Muscle of arm (tissue), 14 donors: Measurements from ENCODE around the gene ZNF518B. TPM values are rescaled to one million over a fixed set of nuclear protein-coding genes. Genes with fewer than 3 reads are reported as not detected.

Experiments used
- DNase-seq: peaks from one replicate; pipeline ENCODE4 v3.0.0-alpha.2; 2013
- long read RNA-seq, 11 donors: transcript quantifications; one replicate each; lab custom pipeline, GENCODE V29; 2026
- polyA plus RNA-seq, 12 donors: library from polyadenylated mRNA; unstranded; fragments of 120-200 nt; gene quantifications; one replicate each; pipeline ENCODE4 v1.2.1, GENCODE V29; 2013; ENCODE audit not compliant: insufficient read length in 12 of 12

Gene ZNF518B
- 10 to 100 TPM in 11 of 12 donors, not detected in 1; 13.6 to 24.1 (median 16.9) TPM for polyA plus RNA-seq
- long read RNA-seq, donor 1, full-length matches to known transcripts, result 8 of 8 reads
- long read RNA-seq, donor 1, partial matches to known transcripts, result 0 of 8 reads
- long read RNA-seq, donor 1, other reads (novel, unspliced or antisense), result 0 of 8 reads
- long read RNA-seq, donor 2, full-length matches to known transcripts, result 7 of 7 reads
- long read RNA-seq, donor 2, partial matches to known transcripts, result 0 of 7 reads
- long read RNA-seq, donor 2, other reads (novel, unspliced or antisense), result 0 of 7 reads
- long read RNA-seq, donor 3, full-length matches to known transcripts, result 3 of 3 reads
- long read RNA-seq, donor 3, partial matches to known transcripts, result 0 of 3 reads
- long read RNA-seq, donor 3, other reads (novel, unspliced or antisense), result 0 of 3 reads
- long read RNA-seq, donor 4, full-length matches to known transcripts, result 3 of 3 reads
- long read RNA-seq, donor 4, partial matches to known transcripts, result 0 of 3 reads
- long read RNA-seq, donor 4, other reads (novel, unspliced or antisense), result 0 of 3 reads
- long read RNA-seq, donor 5, full-length matches to known transcripts, result 10 of 10 reads
- long read RNA-seq, donor 5, partial matches to known transcripts, result 0 of 10 reads
- long read RNA-seq, donor 5, other reads (novel, unspliced or antisense), result 0 of 10 reads
- long read RNA-seq, donor 6, partial matches to known transcripts, result 0 of 1 reads
- long read RNA-seq, donor 6, other reads (novel, unspliced or antisense), result 0 of 1 reads
- long read RNA-seq, donor 7, result 0 reads
- long read RNA-seq, donor 8, full-length matches to known transcripts, result 4 of 4 reads
- long read RNA-seq, donor 8, partial matches to known transcripts, result 0 of 4 reads
- long read RNA-seq, donor 8, other reads (novel, unspliced or antisense), result 0 of 4 reads
- long read RNA-seq, donor 9, full-length matches to known transcripts, result 3 of 3 reads
- long read RNA-seq, donor 9, partial matches to known transcripts, result 0 of 3 reads
- long read RNA-seq, donor 9, other reads (novel, unspliced or antisense), result 0 of 3 reads
- long read RNA-seq, donor 10, full-length matches to known transcripts, result 4 of 4 reads
- long read RNA-seq, donor 10, partial matches to known transcripts, result 0 of 4 reads
- long read RNA-seq, donor 10, other reads (novel, unspliced or antisense), result 0 of 4 reads
- long read RNA-seq, donor 11, full-length matches to known transcripts, result 8 of 8 reads
- long read RNA-seq, donor 11, partial matches to known transcripts, result 0 of 8 reads
- long read RNA-seq, donor 11, other reads (novel, unspliced or antisense), result 0 of 8 reads

DNA sequence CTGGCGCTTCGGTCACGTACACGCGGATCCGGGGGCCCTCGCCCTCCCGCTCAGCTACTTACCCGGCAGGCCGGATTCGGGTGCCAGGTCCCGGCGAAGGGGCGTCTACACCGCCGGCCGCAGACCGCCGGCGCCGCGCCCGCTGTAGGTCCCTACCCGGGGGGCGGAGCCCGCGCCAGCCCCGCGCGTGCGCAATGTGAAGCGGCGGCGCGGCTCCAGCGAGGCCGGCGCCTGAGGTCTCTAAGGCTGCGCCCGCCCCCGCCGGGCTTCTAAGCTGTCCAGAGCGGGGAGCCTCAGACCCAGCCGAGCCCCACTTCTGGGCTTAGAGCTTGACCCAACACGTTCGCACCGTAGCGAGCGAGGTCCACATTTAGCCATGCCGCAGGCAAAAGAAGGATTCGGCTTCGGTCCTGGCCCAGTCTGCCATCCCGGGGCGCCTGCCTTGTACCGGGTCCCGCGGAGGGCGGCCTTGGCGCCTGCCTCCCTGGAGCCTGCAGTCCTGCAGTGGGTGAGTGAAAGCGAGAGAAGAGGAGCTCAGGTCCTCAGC lies at the start of gene ZNF518B:
Gene ZNF518B, minus strand, starts transcription at position 172 of the 547 bp plus-strand sequence. CDS start 11,098 bp downstream, outside the sequence.
- DNase-seq, result peak; percentile 72

GRCh38 chr4:10506077-10506476 lies 48.9 kb upstream of the ZNF518B start:
- no peak for DNase-seq

- peak; percentile 24 for DNase-seq
These were observed 47.4 kb upstream of the ZNF518B start for GRCh38 chr4:10504570-10505179.

- no peak for DNase-seq
These were observed 45.5 kb upstream of the ZNF518B start for GRCh38 chr4:10502717-10503116.

DNA sequence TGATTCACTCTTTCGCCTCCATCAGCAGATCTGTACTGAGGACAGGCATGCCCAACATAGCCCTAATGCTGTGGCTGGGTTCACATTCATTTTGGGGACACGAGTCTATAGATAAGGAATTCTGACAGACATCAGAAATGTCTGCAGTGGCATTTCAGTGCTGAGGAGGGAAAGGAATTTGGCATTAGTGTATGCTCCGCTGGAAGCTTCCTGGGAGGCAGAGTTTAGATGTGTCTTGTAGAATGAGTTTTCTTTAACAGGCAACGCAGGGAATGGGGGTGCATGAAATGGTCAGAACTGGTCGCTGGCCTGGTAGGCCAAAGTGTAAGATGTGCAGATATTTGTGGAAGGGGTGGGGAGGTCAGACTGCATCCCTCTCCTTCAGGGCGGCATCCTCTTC lies 43.5 kb upstream of the ZNF518B start:
- no peak for DNase-seq

- no peak for DNase-seq
These were observed 39.0 kb upstream of the ZNF518B start for GRCh38 chr4:10496200-10496599.

DNA sequence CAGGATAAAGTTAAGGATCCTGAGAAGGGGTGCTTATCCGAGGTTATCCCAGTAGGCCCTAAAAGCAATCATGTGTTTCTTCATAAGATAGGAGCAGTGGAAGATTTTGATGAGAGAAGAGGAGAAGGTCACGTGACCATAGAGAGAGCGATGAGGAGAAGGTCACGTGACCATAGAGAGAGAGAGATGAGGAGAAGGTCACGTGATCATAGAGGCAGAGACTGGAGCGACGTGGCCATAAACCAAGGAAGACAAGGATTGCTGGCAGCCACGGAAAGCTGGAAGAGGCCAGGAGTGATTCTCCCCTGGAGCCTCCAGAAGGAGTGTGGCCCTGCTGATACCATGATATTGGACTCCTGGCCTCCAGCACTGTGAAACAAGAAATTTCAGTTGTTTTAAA lies 38.4 kb upstream of the ZNF518B start:
- DNase-seq, result no peak

DNA sequence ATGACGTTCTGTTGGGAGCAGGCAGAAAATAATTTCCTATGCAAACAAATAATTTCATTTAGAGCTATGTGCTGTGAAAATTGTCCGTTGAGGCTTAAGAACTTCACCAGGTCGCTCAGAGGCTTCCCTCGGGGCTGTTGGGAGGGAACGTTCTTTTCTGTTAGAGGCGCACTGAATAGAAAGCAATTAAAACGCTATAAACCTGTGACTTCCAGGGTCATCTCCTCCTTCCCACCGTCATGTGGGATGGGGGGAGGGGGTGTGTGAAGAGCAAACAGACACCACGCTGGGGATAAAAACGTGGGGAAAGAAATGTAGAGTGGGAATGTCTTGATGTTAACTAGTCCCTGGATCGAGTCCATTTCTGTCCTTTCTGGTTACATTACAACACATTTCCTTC lies 35.2 kb upstream of the ZNF518B start:
- no peak for DNase-seq

DNA sequence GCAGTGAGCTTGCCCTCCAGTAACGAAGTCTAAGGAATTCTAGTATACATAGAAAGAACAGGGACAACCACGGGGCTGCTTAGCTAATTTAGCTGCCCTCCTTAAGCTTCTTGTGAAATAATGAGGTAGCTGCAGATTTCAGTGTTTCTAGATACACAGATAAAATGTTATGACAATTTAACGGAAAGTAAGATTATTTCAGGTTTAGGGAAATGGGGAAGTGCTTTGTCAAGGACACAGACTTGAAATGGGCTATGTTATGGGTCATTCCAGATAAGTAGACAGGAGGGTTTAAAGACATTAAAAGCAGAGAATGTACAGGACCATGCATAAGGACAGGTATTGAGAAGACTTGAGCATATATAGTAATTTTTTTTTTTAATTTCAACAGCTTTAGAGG lies 34.2 kb upstream of the ZNF518B start:
- no peak for DNase-seq

GRCh38 chr4:10490996-10491395 lies 33.8 kb upstream of the ZNF518B start:
- no peak for DNase-seq

- no peak for DNase-seq
These were observed 25.7 kb upstream of the ZNF518B start for GRCh38 chr4:10482913-10483312.

DNA sequence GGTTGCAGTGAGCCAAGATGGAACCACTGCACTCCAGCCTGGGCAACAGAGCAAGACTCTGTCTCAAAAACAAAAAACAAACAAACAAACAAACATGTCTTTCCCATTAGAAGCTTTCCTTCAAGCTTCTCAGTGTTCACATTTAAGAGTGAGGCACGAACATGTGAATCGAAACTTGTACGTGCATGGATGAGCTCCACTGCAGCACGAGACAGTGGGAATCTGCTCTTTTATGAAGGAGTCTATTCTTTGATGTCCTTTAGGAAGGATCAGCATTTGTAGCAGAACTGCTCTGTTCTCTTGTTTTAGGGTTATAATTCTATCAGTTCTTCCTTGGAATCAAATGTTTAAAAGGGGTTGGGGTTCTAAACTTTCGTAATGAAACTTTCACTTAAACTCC lies 23.4 kb upstream of the ZNF518B start:
- DNase-seq, result no peak

DNA sequence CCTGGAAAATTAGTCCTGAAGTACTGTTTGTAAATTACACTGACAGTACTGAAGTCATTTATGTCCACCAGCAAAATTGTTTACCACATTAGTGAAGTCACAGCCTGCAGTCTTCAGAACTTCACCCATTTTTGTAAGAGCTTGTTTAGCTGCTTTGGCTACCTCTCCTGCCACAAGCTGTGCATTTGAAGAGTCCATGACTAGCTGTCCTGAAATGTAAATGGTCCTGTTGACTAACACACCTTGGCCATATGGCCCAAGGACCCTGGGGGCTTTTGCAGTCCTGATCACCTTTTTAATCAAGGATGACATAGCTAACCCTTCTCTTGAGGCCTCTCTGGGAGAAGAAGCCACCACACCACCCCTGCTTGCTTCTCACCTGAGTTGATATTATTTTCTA lies 21.4 kb upstream of the ZNF518B start:
- DNase-seq, result no peak

GRCh38 chr4:10470505-10470904 lies 13.3 kb upstream of the ZNF518B start:
- no peak for DNase-seq

DNA sequence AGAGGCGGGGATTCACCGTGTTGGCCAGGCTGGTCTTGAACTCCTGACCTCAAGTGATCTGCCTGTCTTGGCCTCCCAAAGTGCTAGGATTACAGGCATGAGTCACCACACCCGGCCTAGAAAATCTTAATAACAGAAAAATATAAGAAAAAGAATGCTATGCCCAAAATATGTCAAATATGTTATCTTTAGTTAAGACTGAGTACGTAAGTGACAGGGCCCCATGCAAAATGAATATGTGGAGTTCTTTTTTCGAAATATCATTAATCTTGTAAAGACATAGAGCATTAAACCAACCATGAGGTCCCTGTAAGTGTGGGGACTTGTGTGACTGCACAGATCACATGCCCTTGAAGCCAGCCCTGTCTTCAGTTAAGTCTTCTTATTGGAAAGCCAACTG lies 8.9 kb upstream of the ZNF518B start:
- DNase-seq, result no peak

DNA sequence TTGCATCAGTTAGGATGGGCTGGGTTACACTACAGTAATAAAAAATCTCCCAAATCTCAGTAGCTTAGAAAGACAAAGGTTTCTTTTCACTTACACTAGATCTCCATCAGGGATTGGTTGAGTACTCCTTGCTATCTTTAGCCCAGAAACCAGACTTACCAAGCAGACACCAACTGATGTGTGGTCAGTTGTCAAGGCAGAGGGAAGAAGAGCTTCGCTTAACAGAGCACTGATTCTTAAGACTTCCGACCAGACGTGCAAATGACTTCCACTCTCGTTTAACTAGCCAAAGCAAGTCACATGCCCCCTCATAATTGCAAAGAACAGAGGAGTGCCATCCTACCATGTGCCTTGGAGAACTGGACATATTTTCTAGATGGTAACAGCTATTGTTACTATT lies 5.7 kb upstream of the ZNF518B start:
- DNase-seq, result no peak

DNA sequence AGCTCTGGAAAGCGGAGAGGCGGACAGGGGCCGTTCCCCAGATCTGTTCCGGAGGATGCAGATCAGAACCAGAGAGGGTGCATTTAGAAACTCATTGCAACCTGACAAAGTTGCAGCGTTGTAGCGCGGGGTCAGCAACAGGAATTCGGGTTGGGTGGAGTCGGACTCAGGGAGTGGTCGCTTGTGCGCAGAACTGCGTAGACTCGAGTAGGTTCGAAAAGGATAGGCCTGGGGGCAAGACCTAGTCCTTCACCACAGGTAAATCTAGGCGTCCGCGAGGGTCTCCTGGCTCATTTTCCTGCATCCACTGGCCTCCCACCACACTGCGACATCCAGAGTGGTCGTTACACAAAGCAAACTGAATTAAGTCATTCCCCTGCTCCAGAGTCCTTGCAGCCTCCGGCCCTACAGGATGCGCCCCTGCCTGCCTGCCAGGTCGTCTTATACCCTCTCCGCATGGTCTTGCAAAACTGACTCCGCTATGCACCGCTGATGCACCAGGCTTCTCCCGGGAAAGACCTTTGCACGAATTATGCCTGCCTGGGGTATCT lies 4.7 kb upstream of the ZNF518B start:
- DNase-seq, result no peak

DNA sequence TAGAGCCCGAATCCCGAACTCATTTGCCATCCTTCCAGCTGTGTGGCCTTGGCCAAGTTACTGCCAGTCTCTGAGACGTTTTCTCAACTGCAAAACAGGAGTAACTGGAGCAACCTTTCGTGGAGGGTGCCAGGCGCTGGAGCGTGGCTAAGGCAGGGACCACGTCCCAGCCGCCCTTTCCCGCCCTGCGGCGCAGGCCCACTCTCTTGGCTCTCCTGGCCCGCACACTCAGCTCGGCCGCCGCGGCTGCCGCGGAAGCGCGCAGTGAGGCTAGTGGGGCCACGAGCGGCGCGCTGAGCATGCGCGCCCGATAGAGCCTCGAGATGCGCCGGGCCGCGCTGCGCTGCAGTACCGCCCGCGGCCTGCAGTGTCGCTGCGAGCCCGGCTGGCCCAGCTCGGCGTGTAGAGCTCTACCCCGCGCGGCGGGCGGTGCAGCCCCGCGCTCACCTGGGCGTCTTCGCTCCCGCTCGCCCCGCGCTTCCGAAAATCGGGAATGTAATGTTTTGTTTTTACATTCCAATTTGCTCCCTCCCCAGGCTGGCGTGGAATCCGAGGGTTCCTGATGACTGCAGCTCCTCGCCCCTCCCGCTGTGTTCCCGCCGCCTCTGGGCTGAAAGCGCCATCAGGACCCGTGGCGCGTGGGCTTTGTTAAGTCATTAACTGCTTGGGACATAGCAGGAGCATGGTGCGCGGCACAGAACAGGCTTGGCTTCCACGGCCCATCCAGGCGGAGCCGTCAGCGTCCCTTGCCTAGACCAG lies 4.0 kb upstream of the ZNF518B start:
- DNase-seq, result peak; percentile 80

DNA sequence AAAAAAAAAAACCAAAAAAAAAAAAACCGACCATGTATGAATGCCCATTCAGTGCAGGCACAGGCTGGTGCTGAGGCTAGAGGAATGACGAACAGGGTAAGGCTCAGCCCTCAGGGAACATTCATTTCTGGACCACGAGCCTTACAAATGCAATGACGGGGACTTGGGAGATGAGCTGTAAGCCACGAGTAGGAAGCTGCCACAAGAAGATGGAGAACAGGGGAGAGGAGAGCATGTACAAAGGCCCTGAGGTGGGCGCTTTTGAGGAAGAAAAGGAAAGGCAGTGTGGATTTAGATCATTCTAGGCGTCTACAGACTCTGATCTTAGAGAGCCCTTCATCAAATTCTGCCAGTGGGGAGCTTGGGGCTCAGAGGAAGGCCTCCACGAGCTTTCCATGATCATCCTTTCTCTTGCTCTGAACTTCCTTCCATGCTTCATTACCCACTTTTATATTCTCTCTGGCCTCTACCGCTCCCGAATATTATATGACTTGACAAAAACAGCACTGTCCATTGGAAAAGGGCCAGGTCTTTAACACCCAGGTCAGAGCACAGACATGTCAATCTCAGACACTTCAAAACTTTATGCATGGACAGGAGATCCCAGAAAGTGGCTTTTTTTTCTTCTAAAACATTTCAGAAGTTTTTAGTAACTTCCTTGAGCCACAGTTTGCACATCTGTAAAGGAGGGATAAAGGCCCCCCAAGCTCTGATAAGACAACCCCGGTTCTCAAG lies 3.3 kb upstream of the ZNF518B start:
- no peak for DNase-seq
